HEK293 (cell line): Measurements from ENCODE around the gene PRG3.

Source experiments
- CTCF ChIA-PET: fragments of 350-600 bp; formaldehyde crosslinking; extraction: SDS; loops from one replicate; lab custom pipeline; 2021; ENCODE audit warnings: antibody characterized with exemption; lab: Yijun Ruan, JAX
- POLR2A ChIA-PET: fragments of 300-600 bp; formaldehyde crosslinking; extraction: SDS; loops from one replicate; lab custom pipeline; 2020; ENCODE audit warnings: antibody characterized with exemption, inconsistent platforms; lab: Yijun Ruan, JAX
- H3K27ac ChIP-seq: fragments of 200-500 bp; sonication (Bioruptor generic); 2 replicates; pipeline ENCODE4 v1.5.1; 2014; ENCODE audit warnings: low read depth, low read length, control low read depth, inconsistent platforms; ENCODE audit errors: extremely low read depth
- H3K36me3 ChIP-seq, 2 experiments: fragments of 200-500 bp in 1 of 2; sonication (Bioruptor generic) in 1 of 2; 1 replicate in 1 of 2; 2 replicates in 1 of 2; pipeline ENCODE4 v1.5.1; 2014 to 2017; ENCODE audit warnings: inconsistent platforms in 2 of 2, low read length in 2 of 2; ENCODE audit not compliant: control insufficient read depth in 2 of 2, insufficient read depth in 1 of 2
- H3K4me1 ChIP-seq: fragments of 200-500 bp; sonication (Bioruptor generic); 2 replicates; pipeline ENCODE4 v1.5.1; 2014; ENCODE audit warnings: mild to moderate bottlenecking, low read length, inconsistent platforms; ENCODE audit not compliant: control insufficient read depth, insufficient read depth
- H3K4me3 ChIP-seq: 2 replicates; pipeline ENCODE4 v1.5.1; 2011; ENCODE audit warnings: low read depth, mild to moderate bottlenecking, control low read depth, low read length, moderate library complexity
- H3K9me3 ChIP-seq: fragments of 200-500 bp; sonication (Bioruptor generic); 2 replicates; pipeline ENCODE4 v1.5.1; 2014; ENCODE audit warnings: low read depth, low read length, inconsistent platforms; ENCODE audit not compliant: control insufficient read depth, insufficient read depth
- GLIS2 ChIP-seq: fragments of 450-650 bp; formaldehyde crosslinking; IDR thresholded peaks from 2 replicates; pipeline ENCODE4 v1.5.1; 2016; ENCODE audit warnings: missing biosample characterization, missing genetic modification characterization
- KLF16 ChIP-seq: fragments of 450-650 bp; formaldehyde crosslinking; IDR thresholded peaks from 2 replicates; pipeline ENCODE4 v1.5.1; 2017; ENCODE audit warnings: missing biosample characterization, missing genetic modification characterization
- OVOL3 ChIP-seq: fragments of 450-650 bp; formaldehyde crosslinking; IDR thresholded peaks from 2 replicates; pipeline ENCODE4 v1.5.1; 2016; ENCODE audit warnings: missing biosample characterization, missing genetic modification characterization
- SP3 ChIP-seq: fragments of 450-650 bp; formaldehyde crosslinking; IDR thresholded peaks from 2 replicates; pipeline ENCODE4 v1.5.1; 2016; ENCODE audit warnings: missing biosample characterization, missing genetic modification characterization
- ZNF146 ChIP-seq: fragments of 450-650 bp; formaldehyde crosslinking; IDR thresholded peaks from 2 replicates; pipeline ENCODE4 v1.5.1; 2016; ENCODE audit warnings: missing biosample characterization, missing genetic modification characterization
- ZNF274 ChIP-seq, 2 experiments: fragments of 200-500 bp in 1 of 2; fragments of 450-650 bp in 1 of 2; sonication (Bioruptor generic) in 1 of 2; formaldehyde crosslinking in 1 of 2; IDR thresholded peaks; 2 replicates each; pipeline versions ENCODE4 v1.5.1 to v1.6.1; 2014 to 2016; ENCODE audit warnings: borderline replicate concordance in 1 of 2, inconsistent platforms in 1 of 2, low read length in 1 of 2, missing biosample characterization in 1 of 2, missing genetic modification characterization in 1 of 2
- ZNF292 ChIP-seq: fragments of 450-650 bp; formaldehyde crosslinking; IDR thresholded peaks from 2 replicates; pipeline ENCODE4 v1.5.1; 2016; ENCODE audit warnings: low read depth, missing biosample characterization, missing genetic modification characterization, borderline replicate concordance
- ZNF558 ChIP-seq: fragments of 450-650 bp; formaldehyde crosslinking; IDR thresholded peaks from 2 replicates; pipeline ENCODE4 v1.5.1; 2016; ENCODE audit warnings: missing biosample characterization, missing genetic modification characterization
- ZNF791 ChIP-seq: fragments of 450-650 bp; formaldehyde crosslinking; IDR thresholded peaks from 2 replicates; pipeline ENCODE4 v1.5.1; 2016; ENCODE audit warnings: missing biosample characterization, missing genetic modification characterization
- ZSCAN23 ChIP-seq: fragments of 450-650 bp; formaldehyde crosslinking; IDR thresholded peaks from 2 replicates; pipeline ENCODE4 v1.5.1; 2016; ENCODE audit warnings: missing biosample characterization, missing genetic modification characterization
- ZSCAN30 ChIP-seq: fragments of 450-650 bp; IDR thresholded peaks from 2 replicates; pipeline ENCODE4 v1.5.1; 2018; ENCODE audit warnings: missing biosample characterization, mild to moderate bottlenecking, missing genetic modification characterization, moderate library complexity
- TF ChIP-seq, protein P1 (sequence below): fragments of 450-650 bp; formaldehyde crosslinking; IDR thresholded peaks from 2 replicates; pipeline ENCODE4 v1.5.0; 2017; ENCODE audit warnings: missing biosample characterization, missing genetic modification characterization, borderline replicate concordance
- TF ChIP-seq, protein P2 (sequence below): fragments of 450-650 bp; IDR thresholded peaks from 2 replicates; pipeline ENCODE4 v1.5.1; 2018; ENCODE audit warnings: missing biosample characterization, mild to moderate bottlenecking, missing genetic modification characterization
- TF ChIP-seq, protein P3 (sequence below): fragments of 450-650 bp; formaldehyde crosslinking; conservative IDR thresholded peaks from 2 replicates; pipeline ENCODE4 v1.5.1; 2016; ENCODE audit warnings: low read depth, missing biosample characterization, missing genetic modification characterization
- TF ChIP-seq, protein P4 (sequence below): sonication (generic); formaldehyde crosslinking; IDR thresholded peaks from 2 replicates; pipeline ENCODE4 v1.8.1; 2022; ENCODE audit warnings: mild to moderate bottlenecking, moderate library complexity, missing genetic modification reagents
- TF ChIP-seq, protein P5 (sequence below): fragments of 450-650 bp; formaldehyde crosslinking; IDR thresholded peaks from 2 replicates; pipeline ENCODE4 v1.5.1; 2016; ENCODE audit warnings: missing biosample characterization, missing genetic modification characterization

The PRG3 gene

DNA sequence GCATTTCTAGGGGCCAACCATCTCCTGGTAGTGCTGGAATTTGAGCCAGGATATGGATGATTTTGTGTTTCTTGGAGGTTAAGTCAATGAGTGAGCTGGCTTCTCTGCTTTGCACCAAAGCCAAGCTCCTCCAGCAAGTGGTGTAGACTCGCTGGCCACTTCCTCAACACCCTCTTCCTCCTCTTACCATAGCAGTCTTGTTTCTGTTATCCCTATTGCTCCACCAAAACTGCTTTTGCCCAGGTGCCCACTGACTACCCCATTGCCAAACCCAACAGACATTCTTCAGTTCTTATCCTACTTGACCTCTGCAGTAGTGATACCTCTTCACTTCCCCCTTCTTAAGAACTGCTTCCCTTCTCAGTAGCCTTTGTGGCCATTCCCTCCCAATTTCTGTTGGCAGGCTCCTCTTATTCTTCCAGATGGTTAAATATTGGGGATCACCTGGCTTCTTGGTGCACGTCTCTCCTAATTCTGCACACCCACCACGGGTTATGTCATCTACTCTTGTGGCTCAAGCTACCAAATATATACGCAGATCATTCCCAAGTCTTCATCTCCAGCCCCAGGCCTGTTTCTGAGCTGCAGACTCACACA is 16.5 kb upstream of the PRG3 start:
- CTCF ChIA-PET, result interaction anchor here (0.6 to 1.9 kb wide), 4 partner anchors 13 to 1399 kb away, joined by 3 to 6 read pairs (median 4); no protein-coding TSS in a partner anchor

DNA sequence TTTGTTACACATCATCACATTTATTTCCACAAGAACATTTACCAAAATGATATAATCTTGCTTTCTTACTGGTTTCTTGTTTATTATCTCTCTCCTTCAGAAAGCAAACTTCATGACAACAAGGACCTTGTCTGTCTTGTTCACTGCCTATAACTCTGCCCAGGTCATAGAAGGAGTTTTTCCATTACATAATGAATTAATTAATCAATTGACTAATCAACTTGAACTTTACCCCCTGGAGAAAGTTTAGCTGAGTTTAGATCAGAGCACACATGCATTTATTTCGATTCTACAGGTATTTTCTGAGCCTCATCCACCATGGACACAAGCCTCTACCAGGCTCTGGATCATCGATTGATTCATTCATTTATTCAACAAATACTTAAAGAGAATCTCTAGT is 15.8 kb upstream of the PRG3 start:
- ChIA-PET CTCF (interaction anchor here (0.7 to 1.9 kb wide), 3 partner anchors 60 to 1398 kb away, joined by 3 to 6 read pairs (median 3); no protein-coding TSS in a partner anchor), POLR2A (no interaction called here)
- Histone ChIP-seq H3K36me3 (no peaks in the 10 kb centered on the region), H3K4me3 (no peak overlapping the region), H3K4me1 (no peaks in the 10 kb centered on the region), H3K9me3 (no peaks in the 10 kb centered on the region), H3K27ac (no peak overlapping the region)
- TF ChIP-seq SP3 (tag by site-specific recombination), result no peak
- no peak for TF ChIP-seq ZNF274 (IDR thresholded peaks at IDR 0.05; ENCODE audit: low read length)
- TF ChIP-seq ZNF274 (tag by site-specific recombination; IDR thresholded peaks at IDR 0.05; ENCODE audit: borderline replicate concordance), result no peak
- TF ChIP-seq ZNF791 (tag by site-specific recombination), result no peak
- TF ChIP-seq OVOL3 (tag by site-specific recombination), result no peak

More for the DNA sequence above, 16.5 kb upstream of the PRG3 start:
- POLR2A ChIA-PET, result no interaction called here
- Histone ChIP-seq H3K4me3 (no peak overlapping the region), H3K4me1 (no peaks in the 10 kb centered on the region), H3K27ac (no peak overlapping the region), H3K9me3 (no peaks in the 10 kb centered on the region)
- TF ChIP-seq KLF16 (tag by site-specific recombination), result no peak
- TF ChIP-seq, protein P1, sequence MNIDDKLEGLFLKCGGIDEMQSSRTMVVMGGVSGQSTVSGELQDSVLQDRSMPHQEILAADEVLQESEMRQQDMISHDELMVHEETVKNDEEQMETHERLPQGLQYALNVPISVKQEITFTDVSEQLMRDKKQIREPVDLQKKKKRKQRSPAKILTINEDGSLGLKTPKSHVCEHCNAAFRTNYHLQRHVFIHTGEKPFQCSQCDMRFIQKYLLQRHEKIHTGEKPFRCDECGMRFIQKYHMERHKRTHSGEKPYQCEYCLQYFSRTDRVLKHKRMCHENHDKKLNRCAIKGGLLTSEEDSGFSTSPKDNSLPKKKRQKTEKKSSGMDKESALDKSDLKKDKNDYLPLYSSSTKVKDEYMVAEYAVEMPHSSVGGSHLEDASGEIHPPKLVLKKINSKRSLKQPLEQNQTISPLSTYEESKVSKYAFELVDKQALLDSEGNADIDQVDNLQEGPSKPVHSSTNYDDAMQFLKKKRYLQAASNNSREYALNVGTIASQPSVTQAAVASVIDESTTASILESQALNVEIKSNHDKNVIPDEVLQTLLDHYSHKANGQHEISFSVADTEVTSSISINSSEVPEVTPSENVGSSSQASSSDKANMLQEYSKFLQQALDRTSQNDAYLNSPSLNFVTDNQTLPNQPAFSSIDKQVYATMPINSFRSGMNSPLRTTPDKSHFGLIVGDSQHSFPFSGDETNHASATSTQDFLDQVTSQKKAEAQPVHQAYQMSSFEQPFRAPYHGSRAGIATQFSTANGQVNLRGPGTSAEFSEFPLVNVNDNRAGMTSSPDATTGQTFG (tag by site-specific recombination), result no peak
- TF ChIP-seq, all 188 proteins: peak for 0
- H3K36me3 ChIP-seq, result no peaks in the 10 kb centered on the region

DNA sequence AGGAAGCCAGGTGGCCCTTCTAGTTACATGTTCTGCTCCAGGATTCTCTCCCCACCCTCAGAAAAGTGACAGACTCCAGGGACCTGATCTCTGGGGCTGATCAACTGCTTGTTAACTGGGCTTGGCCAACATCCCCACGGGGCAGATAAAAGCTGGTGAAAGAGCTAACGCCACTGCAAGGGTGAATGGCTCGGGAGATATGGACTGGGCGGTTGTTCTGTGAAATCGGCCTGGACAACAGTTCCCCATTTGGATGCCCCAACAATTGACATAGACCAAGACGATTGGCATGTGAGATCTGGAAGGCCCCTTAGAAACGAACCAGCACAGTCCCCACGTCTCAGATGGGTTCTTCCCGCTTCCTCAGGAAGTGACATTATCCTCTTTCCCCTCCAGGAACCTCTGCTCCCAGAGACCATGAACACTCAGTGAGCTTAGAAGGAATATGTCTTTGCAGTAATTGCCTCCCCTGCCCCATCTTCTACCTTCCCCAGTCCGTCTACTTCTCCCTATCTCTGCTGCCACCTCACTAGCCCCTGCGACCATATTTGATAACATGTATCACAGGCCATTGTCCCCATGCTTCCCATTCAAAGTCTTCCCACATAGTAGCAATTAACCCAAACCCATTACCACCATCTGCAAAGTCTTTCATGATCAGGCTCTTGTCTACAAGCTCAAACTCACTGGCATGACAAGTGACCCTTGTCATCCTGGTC is 15.1 kb upstream of the PRG3 start:
- no peak overlapping the region for H3K27ac ChIP-seq
- ChIA-PET CTCF (interaction anchor here (0.7 to 1.9 kb wide), 2 partner anchors 61 to 63 kb away, joined by 3 to 6 read pairs; no protein-coding TSS in a partner anchor), POLR2A (no interaction called here)
- no peaks in the 10 kb centered on the region for H3K4me1 ChIP-seq
- no peaks in the 10 kb centered on the region for H3K9me3 ChIP-seq
- no peaks in the 10 kb centered on the region for H3K36me3 ChIP-seq
- H3K4me3 ChIP-seq, result no peak overlapping the region
- TF ChIP-seq ZSCAN30 (tag by site-specific recombination) (no peak), ZSCAN23 (no peak), ZNF146 (no peak), ZNF292 (tag by site-specific recombination) (no peak), ZNF558 (tag by site-specific recombination) (no peak), GLIS2 (tag by site-specific recombination) (no peak)
- TF ChIP-seq, protein P2, sequence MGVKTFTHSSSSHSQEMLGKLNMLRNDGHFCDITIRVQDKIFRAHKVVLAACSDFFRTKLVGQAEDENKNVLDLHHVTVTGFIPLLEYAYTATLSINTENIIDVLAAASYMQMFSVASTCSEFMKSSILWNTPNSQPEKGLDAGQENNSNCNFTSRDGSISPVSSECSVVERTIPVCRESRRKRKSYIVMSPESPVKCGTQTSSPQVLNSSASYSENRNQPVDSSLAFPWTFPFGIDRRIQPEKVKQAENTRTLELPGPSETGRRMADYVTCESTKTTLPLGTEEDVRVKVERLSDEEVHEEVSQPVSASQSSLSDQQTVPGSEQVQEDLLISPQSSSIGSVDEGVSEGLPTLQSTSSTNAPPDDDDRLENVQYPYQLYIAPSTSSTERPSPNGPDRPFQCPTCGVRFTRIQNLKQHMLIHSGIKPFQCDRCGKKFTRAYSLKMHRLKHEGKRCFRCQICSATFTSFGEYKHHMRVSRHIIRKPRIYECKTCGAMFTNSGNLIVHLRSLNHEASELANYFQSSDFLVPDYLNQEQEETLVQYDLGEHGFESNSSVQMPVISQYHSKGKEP (tag by site-specific recombination), result no peak
- TF ChIP-seq, protein P3, sequence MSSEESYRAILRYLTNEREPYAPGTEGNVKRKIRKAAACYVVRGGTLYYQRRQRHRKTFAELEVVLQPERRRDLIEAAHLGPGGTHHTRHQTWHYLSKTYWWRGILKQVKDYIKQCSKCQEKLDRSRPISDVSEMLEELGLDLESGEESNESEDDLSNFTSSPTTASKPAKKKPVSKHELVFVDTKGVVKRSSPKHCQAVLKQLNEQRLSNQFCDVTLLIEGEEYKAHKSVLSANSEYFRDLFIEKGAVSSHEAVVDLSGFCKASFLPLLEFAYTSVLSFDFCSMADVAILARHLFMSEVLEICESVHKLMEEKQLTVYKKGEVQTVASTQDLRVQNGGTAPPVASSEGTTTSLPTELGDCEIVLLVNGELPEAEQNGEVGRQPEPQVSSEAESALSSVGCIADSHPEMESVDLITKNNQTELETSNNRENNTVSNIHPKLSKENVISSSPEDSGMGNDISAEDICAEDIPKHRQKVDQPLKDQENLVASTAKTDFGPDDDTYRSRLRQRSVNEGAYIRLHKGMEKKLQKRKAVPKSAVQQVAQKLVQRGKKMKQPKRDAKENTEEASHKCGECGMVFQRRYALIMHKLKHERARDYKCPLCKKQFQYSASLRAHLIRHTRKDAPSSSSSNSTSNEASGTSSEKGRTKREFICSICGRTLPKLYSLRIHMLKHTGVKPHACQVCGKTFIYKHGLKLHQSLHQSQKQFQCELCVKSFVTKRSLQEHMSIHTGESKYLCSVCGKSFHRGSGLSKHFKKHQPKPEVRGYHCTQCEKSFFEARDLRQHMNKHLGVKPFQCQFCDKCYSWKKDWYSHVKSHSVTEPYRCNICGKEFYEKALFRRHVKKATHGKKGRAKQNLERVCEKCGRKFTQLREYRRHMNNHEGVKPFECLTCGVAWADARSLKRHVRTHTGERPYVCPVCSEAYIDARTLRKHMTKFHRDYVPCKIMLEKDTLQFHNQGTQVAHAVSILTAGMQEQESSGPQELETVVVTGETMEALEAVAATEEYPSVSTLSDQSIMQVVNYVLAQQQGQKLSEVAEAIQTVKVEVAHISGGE, result no peak
- TF ChIP-seq, protein P4, sequence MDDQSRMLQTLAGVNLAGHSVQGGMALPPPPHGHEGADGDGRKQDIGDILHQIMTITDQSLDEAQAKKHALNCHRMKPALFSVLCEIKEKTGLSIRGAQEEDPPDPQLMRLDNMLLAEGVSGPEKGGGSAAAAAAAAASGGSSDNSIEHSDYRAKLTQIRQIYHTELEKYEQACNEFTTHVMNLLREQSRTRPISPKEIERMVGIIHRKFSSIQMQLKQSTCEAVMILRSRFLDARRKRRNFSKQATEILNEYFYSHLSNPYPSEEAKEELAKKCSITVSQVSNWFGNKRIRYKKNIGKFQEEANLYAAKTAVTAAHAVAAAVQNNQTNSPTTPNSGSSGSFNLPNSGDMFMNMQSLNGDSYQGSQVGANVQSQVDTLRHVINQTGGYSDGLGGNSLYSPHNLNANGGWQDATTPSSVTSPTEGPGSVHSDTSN (CRISPR knock-in tag), result no peak
- TF ChIP-seq, protein P5, sequence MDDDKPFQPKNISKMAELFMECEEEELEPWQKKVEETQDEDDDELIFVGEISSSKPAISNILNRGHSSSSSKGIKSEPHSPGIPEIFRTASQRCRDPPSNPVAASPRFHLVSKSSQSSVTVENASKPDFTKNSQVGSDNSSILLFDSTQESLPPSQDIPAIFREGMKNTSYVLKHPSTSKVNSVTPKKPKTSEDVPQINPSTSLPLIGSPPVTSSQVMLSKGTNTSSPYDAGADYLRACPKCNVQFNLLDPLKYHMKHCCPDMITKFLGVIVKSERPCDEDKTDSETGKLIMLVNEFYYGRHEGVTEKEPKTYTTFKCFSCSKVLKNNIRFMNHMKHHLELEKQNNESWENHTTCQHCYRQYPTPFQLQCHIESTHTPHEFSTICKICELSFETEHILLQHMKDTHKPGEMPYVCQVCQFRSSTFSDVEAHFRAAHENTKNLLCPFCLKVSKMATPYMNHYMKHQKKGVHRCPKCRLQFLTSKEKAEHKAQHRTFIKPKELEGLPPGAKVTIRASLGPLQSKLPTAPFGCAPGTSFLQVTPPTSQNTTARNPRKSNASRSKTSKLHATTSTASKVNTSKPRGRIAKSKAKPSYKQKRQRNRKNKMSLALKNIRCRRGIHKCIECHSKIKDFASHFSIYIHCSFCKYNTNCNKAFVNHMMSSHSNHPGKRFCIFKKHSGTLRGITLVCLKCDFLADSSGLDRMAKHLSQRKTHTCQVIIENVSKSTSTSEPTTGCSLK (tag by site-specific recombination), result no peak
